GM15510 (cell line): Measurements from ENCODE around the gene ANKRD35.

ENCODE experiments used
- POLR2A ChIP-seq: IDR thresholded peaks from 3 replicates; pipeline ENCODE4 v1.6.1; 2011; ENCODE audit warnings: borderline replicate concordance; ENCODE audit not compliant: insufficient read length; ENCODE audit errors: extremely low read depth

ANKRD35 gene

GRCh38 chr1:145885738-145886287 is at the start of gene ANKRD35:
ANKRD35 (minus strand) TSS chr1:145885866; CDS start chr1:145885758, 108 bp downstream.
- no peak for TF ChIP-seq POLR2A

GRCh38 chr1:145927916-145928643 is 42.4 kb upstream of the ANKRD35 start:
- no peak for TF ChIP-seq POLR2A

DNA sequence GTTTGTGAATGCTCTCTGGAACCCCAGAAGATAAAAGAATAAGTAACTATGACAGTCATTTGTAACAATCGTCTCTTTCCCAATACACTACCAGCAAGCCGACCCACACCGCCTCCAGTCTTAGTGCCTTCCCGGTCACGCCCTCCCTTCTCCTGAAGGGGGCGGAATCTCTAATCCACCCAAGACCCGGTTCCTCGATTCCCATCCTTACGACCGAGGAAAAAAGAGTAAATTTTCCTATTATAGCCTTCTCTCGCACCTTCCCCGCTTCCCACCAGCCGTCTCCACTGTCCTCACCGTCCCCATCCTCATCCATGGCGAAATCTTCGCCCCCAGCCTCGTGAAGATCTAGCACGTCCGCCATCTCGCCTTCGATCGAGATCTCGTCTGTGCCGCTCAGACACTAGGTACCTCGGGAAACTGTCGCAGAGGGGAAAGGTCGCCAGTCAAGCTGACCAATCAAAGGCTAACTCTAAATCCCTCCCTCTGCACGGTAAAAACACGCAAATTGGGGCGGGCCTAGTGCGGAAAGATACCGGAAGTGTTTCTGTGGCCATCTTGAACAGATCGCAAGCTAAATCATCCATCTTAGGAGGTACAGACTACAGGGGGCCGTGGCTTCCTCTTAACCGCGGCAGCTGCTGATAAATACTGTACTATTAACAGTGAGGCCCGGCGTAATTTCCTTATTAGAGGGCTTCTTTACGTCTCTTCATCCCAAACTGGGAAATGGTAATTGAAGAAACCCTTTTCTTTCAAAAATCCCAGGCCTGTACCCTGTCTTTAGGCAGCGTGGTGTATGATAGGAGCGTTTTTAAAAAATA is 41.6 kb upstream of the ANKRD35 start, which contains the start of gene RBM8A:
Gene RBM8A (minus strand): TSS at position 422 of the 824 bp plus-strand sequence. CDS start 58 bp downstream, at position 364.
- peak; percentile 87 for TF ChIP-seq POLR2A

DNA sequence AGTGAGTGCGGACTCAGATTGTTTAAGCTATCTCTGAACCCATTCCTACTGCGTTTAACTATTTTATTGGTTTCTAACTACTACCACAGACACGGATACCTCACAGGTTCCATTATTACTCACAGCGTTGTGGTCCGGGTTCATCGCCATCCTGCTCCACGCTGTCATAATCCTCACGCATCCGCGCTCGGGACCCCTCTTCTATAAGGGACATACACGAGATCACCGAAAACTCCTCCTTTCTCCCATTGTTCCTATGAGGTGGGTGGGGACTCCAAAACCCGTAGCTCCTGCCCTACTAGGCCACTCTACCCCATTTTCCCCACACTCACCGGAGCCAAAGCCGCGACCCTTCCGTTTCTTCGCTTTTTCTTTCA is 41.0 kb upstream of the ANKRD35 start:
- TF ChIP-seq POLR2A: no peak

- no peak for TF ChIP-seq POLR2A
Observed at GRCh38 chr1:145922266-145922665, 36.6 kb upstream of the ANKRD35 start.

- TF ChIP-seq POLR2A: peak; percentile 47
Observed at GRCh38 chr1:145918992-145919939, 33.6 kb upstream of the ANKRD35 start.

DNA sequence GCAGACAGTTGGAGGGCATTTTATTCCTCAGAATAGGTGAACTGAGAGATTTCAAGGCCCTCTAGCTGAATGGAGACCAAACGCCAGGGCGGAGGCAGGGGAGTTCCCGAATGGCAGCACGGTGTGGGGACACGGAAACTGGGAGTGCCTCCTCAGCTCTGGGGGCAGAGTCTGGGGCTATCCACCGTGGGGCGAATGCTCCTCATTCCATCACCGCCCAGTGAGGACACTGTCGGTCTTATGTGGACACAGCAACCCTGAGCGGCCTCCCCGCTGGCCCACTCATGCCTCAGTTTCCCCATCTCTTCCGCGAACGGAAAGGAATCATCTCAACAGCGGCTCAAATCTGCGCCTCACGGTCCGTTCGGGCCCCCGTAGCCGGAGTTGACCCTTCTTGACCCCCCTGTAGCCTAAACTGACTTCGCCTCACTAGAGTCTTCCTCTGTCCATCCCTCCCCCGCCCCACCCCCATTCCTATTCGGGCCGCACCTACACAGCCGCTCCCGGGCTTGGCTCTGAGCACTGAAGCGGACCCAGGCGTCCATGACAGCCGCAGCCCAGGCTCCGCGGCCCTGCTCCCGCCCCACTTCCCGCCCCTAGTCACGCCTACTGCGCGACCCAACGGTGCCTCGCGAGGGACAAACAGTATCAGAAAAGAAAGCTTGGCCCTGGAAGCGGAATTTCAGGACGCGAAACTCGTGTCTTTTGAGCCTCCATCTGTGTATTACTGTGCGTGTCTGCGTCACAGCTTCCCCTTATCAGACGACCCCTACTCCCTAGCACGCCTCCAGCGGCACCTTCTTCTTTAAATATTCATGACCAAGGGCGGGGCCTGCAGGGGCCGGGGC is 32.7 kb upstream of the ANKRD35 start, which contains the start of gene PEX11B:
Gene PEX11B (minus strand): TSS at position 574 of the 848 bp plus-strand sequence. CDS start 29 bp downstream, at position 545.
- TF ChIP-seq POLR2A: peak; percentile 78

GRCh38 chr1:145917595-145917994 is 31.9 kb upstream of the ANKRD35 start:
- TF ChIP-seq POLR2A: no peak

- no peak for TF ChIP-seq POLR2A
Observed at GRCh38 chr1:145916745-145917144, 31.1 kb upstream of the ANKRD35 start.

- TF ChIP-seq POLR2A: no peak
Observed at GRCh38 chr1:145912128-145912641, 26.5 kb upstream of the ANKRD35 start.

GRCh38 chr1:145908653-145909052 is 23.0 kb upstream of the ANKRD35 start:
- no peak for TF ChIP-seq POLR2A

DNA sequence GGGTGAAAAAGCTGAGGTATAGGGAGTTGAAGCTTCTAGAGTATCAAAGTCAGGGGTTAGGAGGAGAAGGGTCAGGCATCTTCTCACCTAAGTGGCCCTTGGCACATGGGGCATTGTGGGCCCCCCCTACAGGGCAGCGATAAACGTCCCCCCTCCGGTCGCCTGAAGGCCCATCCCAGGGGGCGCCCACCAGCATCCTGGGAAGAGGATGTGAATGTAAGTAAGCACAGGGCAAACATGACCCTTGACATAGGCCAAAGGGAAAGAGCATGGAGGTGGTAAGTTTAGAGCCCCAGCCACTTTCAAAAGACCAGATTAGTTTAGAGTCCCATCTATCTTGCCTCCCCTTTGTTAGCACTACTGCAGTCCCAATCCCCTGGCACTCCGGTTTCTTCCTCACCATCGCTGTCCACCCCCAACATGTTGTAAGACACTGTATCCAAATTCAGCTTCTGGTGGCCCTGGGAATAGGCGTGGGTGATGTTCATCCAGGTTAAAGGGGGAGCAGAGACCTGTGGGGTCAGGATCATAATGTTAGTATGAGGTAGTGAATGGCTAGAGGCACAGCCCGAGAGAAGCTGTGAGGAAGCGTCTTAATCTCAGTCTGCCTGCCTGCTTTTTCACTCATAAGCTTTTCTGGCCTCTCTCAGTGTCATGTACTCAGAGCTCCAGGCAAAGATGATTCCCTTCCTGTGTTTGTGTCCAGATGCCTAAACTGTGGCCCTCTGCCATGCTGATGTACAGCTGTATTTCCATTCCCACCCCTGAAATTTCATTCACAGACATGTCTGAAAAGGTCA is 21.5 kb upstream of the ANKRD35 start:
- no peak for TF ChIP-seq POLR2A
